HCT116 (cell line): ENCODE results near the gene CACNA1A.

Experiments used
- CEBPB ChIP-seq: IDR thresholded peaks from 2 replicates; pipeline ENCODE4 v1.6.1; 2012; ENCODE audit warnings: low read depth
- CTCF ChIP-seq, 3 experiments: fragments of 200-600 bp in 1 of 3; sonication (generic) in 1 of 3; IDR thresholded peaks in 2 of 3; conservative IDR thresholded peaks in 1 of 3; 2 replicates each; pipeline ENCODE4 v1.5.1; 2012 to 2017; ENCODE audit warnings: low read depth in 2 of 3, low read length in 2 of 3, antibody characterized with exemption in 1 of 3, borderline replicate concordance in 1 of 3, control low read depth in 1 of 3, mild to moderate bottlenecking in 1 of 3, mixed read lengths in 1 of 3, mixed run types in 1 of 3, moderate library complexity in 1 of 3; ENCODE audit not compliant: insufficient read depth in 1 of 3
- EZH2 ChIP-seq: fragments of 200-600 bp; sonication (generic); IDR thresholded peaks from 2 replicates; pipeline ENCODE4 v1.6.1; 2017; ENCODE audit warnings: antibody characterized with exemption, mixed run types
- POLR2A ChIP-seq: IDR thresholded peaks from 2 replicates; pipeline ENCODE4 v1.7.0; 2011; ENCODE audit warnings: borderline replicate concordance; ENCODE audit not compliant: insufficient read depth, insufficient read length; ENCODE audit errors: extremely low read depth
- POLR2AphosphoS5 ChIP-seq: IDR thresholded peaks from 2 replicates; pipeline ENCODE4 v1.6.1; 2011; ENCODE audit warnings: mild to moderate bottlenecking, low read depth, low read length, moderate library complexity
- RAD21 ChIP-seq: IDR thresholded peaks from 2 replicates; pipeline ENCODE4 v1.6.1; 2012; ENCODE audit warnings: low read depth, mild to moderate bottlenecking
- SRF ChIP-seq: IDR thresholded peaks from 2 replicates; pipeline ENCODE4 v1.6.1; 2012; ENCODE audit warnings: low read depth
- TF ChIP-seq, protein P1 (sequence below): IDR thresholded peaks from 2 replicates; pipeline ENCODE4 v1.6.1; 2012
- TF ChIP-seq, protein P2 (sequence below): IDR thresholded peaks from 2 replicates; pipeline ENCODE4 v1.6.1; 2012; ENCODE audit warnings: low read depth

DNA sequence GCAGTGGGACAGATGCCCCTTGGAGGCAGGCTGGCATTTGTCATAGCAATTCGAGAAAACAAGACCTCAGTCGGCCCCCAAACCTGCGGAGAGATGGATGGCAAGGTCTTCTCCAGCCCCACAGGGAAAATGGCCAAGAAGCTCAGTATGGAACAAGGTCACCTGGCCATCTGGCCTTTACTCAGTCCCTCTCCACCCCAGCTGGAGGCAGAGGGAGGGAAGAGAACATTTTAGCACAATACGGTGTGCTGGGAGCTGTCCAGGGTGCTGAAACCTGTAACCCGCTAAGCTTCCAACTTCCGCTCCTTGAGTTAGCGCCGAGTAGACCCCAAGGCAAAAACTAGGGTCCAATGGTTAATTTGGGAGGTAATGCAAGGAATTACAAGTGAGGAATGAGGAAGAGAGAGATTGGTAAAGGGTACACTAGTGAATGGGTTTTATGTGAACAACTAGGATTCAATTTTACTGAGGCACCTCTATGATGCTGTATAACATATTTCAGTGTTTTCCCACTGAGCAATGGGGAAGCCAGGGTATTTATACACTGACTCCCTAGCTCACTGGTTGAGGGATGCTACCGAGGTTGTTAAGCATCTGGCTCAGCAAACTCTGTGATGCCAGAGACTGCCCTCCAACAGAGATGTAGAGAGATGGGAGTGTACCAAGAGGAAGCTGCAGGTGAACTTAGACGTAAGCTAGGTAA is 64.3 kb downstream of the CACNA1A start:
- no peak for TF ChIP-seq SRF
- TF ChIP-seq CTCF (IDR thresholded peaks at IDR 0.05 in 2 of 3, conservative IDR thresholded peaks at IDR 0.05 in 1 of 3; ENCODE audit: borderline replicate concordance in 1 of 3, insufficient read depth in 1 of 3, low read depth in 2 of 3, low read length in 2 of 3) = no peak
- TF ChIP-seq, protein P1, sequence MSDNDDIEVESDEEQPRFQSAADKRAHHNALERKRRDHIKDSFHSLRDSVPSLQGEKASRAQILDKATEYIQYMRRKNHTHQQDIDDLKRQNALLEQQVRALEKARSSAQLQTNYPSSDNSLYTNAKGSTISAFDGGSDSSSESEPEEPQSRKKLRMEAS = no peak
- TF ChIP-seq EZH2 = no peak
- TF ChIP-seq POLR2AphosphoS5 = no peak
- TF ChIP-seq POLR2A = no peak
- TF ChIP-seq, protein P2, sequence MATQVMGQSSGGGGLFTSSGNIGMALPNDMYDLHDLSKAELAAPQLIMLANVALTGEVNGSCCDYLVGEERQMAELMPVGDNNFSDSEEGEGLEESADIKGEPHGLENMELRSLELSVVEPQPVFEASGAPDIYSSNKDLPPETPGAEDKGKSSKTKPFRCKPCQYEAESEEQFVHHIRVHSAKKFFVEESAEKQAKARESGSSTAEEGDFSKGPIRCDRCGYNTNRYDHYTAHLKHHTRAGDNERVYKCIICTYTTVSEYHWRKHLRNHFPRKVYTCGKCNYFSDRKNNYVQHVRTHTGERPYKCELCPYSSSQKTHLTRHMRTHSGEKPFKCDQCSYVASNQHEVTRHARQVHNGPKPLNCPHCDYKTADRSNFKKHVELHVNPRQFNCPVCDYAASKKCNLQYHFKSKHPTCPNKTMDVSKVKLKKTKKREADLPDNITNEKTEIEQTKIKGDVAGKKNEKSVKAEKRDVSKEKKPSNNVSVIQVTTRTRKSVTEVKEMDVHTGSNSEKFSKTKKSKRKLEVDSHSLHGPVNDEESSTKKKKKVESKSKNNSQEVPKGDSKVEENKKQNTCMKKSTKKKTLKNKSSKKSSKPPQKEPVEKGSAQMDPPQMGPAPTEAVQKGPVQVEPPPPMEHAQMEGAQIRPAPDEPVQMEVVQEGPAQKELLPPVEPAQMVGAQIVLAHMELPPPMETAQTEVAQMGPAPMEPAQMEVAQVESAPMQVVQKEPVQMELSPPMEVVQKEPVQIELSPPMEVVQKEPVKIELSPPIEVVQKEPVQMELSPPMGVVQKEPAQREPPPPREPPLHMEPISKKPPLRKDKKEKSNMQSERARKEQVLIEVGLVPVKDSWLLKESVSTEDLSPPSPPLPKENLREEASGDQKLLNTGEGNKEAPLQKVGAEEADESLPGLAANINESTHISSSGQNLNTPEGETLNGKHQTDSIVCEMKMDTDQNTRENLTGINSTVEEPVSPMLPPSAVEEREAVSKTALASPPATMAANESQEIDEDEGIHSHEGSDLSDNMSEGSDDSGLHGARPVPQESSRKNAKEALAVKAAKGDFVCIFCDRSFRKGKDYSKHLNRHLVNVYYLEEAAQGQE = peak; percentile 97
- no peak for TF ChIP-seq RAD21
- TF ChIP-seq CEBPB = no peak
